COR-L47 (cell line): ENCODE results near the gene AKT2.

ENCODE experiments used
- DNase-seq: peaks from one replicate; lab custom pipeline; 2025; lab: John Stamatoyannopoulos, UW

The AKT2 gene

DNA sequence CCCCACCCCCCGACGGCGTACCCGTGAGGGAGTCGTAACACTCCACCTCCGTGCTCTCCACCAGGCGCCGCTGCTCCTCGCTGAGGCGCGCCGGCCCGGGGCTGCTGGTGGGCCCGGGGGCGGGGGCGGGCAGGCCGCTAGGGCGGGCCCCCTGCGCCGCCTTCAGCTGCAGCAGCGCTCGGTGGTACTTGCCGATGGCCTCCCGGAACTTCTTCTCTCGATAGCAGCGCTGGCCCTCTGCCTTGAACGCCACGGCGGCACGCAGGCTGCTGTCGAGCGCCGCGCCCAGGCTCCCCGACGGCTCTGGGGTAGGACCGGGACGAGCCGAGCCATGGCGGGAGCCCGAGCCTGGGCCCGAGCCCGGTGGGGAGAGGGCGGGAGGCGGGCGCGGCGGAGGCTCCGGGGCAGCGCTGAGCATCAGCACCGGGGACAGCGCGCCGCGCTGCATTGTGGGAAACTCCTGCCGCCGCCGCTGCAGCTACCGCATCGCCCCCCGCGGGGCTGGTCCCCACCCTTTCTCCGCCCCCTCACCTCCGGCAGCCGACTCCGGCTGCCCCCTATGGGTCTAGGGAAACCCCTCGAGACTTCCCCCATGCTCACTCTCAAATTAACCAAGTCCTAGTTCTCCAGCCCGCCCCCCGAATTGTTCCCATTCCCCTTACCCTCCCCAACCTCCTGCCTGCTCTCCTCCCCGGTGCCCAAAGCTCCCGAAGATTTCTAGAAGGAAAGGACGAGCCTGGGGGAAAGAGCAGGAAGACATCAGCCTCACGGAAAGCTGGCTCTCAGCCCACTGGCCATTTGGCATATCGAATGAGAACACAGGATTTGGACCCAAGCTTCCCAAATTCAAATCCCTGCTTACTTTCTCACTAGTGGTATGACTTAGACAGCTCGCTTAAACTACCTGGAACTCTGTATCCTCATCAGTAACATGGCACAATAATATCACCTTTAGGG, 66.9 kb downstream of the AKT2 start, which contains the start of gene TTC9B:
TSS of gene TTC9B (minus strand) at position 451 of the 957 bp plus-strand sequence. CDS start at position 448, 3 bp downstream.
- DNase-seq, result no peak

DNA sequence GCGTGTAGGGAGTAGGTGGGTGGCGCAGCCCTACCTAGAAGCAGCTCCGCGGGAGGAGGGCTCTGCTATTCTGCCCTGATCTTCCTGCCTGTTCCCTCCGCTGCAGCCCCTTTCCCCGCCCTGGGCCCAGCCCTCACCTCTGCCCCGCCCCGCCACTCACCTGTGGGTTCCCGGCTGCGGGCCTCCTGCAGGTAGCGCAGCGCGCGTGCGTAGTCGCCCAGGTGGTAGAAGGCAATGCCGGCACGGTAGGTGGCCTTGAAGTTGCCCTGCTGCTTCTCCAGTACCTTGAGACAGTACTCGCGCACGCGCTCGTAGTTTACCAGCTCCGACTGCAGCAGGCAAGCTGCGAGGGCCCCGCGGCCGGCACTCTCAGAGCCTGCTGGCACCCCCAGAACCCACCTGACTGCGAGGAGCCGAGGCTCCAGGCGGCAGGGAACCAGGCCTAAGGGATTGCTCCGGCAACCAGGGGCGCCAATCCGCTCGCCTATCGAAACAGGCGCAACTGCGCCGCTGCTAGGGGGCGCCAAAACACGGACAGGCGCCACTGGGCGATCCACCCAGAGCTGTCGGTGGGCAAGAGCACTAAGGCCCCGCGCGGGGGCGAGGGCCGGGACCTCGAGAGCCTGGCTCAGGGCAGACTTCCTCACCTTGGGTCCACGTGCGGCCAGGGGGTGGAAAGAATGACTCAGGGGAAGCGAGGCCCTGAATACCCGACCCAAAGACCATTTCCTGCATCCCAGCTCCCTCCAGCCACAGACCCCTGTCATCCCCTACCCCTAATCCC, 67.9 kb downstream of the AKT2 start:
- DNase-seq, result peak; percentile 79

DNA sequence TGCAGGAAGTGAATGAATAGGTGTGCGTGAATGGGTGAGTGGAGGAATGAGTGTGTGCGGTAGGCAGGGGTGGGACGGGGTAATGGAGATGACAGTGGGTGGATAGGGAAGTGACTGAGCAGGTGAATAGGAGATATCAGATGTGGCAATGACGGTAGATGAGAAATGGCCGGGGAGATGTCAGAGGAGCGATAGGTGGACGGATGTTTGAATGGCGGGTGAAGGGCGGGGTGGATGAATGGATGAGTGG, 68.4 kb downstream of the AKT2 start:
- no peak for DNase-seq

DNA sequence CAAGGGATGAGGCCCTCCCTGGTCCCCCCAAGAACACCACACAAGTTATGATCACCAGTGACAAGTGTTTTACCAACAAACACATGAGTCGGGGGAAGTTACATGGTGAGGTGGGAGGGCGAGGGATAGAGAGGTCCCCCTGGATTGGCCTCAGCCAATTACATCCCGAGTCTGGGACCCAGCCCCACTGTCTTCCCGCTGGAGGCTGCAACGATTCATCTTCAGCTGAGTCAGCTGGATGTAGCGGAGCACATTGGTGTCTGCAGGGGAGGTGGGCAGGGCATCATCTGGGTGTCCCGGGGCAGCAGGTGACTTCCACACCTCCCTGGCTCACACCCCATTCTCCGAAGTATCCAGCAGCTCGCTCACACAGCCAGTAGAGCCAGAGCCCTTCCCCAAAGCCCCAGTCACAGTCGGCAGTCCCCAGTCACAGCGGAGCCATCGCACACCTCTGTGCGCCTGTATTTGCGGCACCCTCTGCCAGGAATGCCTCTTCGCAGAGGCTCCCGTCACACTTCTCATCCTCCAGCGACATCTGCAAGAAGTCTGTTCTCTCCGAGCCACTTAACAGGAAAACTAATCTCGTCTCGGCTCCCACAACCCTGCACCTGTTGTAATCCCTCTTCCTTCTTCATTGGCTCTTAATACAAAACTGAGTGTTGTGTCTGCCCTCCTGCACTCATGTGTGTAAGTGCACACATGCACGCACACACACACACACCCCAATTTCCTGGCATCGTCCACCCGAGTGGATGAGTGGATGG, 69.0 kb downstream of the AKT2 start:
- no peak for DNase-seq

- DNase-seq, result no peak
These were observed 70.2 kb downstream of the AKT2 start for GRCh38 chr19:40214936-40215335.

- DNase-seq, result no peak
These were observed 71.1 kb downstream of the AKT2 start for GRCh38 chr19:40213882-40214570.

- no peak for DNase-seq
These were observed 71.8 kb downstream of the AKT2 start for GRCh38 chr19:40213251-40213829.

- DNase-seq, result no peak
These were observed 74.3 kb downstream of the AKT2 start for GRCh38 chr19:40210889-40211288.

- no peak for DNase-seq
These were observed 76.5 kb downstream of the AKT2 start for GRCh38 chr19:40208602-40209001.

- DNase-seq, result no peak
These were observed 79.4 kb downstream of the AKT2 start for GRCh38 chr19:40205760-40206159.

DNA sequence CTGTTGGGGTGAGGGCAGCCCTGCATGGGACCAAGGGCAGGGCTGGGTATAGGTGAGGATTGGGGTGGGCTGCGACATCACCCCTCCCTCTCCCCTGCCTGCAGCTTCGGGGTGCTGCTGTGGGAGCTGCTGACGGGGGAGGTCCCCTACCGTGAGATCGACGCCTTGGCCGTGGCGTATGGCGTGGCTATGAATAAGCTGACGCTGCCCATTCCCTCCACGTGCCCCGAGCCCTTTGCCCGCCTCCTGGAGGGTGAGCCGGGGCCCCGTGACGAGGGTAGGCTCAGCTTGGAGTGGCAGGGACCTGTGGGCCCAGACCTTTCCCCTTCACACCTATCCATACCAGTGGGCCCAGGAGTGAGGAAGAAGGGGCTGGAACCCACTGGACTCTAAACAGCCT, 80.8 kb downstream of the AKT2 start:
- no peak for DNase-seq

DNA sequence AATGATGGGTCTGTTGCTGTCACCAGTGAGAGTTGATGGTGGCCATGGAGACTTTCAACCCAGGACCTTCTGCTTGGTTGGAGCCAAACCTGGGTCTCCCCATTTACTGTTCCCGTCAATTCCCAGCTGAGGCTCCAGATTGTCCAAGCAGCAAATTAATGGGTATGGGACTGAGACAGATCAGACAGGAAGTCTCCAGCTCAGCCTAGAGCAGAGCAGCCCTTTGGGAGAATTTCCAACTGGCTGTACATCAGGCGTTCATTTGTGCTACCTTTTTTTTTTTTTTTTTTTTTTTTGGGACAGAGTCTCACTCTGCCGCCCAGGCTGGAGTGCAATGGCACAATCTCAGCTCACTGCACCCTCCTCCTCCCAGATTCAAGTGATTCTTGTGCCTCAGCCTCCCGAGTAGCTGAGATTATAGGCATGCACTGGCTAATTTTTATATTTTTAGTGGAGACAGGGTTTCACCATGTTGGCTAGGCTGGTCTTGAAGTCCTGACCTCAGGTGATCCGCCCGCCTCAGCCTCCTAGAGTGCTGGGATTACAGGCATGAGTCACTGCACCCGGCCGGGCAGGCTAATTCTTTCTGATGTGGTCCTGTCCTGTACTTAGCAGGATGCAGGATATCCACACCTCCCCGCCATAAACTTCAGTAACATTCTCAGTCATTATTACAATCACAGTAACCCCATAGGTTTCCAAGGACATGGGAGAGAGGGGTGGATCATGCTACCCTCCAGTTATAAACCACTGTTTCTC, 84.6 kb downstream of the AKT2 start:
- DNase-seq, result no peak

DNA sequence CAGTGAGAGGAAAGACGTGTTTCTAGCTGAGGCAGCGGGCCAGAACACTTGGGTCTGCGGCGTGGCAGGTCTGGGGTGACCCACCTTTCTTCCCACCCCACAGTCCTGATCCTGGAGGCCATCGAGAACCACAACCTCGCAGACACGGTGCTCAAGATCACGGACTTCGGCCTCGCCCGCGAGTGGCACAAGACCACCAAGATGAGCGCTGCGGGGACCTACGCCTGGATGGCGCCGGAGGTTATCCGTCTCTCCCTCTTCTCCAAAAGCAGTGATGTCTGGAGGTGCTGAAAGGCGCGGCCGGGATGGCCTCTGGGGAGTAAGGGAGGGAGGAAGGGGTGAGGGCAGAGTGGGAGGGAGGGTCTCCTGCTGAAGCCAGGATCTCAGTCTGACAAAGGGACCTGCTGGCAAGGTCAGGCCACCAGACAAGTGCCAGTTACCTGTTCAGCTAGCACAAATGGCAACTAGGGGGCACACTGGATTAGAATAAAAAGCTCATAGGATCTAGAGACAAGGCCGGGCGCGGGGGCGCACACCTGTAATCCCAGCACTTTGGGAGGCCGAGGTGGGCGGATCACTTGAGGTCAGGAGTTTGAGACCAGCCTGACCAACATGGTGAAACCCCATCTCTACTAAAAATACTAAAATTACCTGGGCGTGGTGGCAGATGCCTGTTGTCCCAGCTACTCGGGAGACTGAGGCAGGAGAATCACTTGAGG, 86.7 kb downstream of the AKT2 start:
- no peak for DNase-seq

DNA sequence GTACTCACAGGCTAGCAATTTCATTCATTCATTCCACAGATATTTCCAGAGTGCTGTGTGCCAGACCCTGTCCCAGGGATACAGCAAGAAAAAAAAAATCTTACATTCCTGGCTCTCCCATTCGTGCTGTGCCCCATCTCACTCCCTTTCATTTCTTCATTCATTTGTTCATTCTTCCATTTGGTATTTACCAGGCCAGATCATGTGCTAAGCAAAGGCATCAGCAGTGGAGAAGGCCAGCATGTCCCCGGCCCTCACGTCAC, 91.6 kb downstream of the AKT2 start:
- DNase-seq, result no peak

DNA sequence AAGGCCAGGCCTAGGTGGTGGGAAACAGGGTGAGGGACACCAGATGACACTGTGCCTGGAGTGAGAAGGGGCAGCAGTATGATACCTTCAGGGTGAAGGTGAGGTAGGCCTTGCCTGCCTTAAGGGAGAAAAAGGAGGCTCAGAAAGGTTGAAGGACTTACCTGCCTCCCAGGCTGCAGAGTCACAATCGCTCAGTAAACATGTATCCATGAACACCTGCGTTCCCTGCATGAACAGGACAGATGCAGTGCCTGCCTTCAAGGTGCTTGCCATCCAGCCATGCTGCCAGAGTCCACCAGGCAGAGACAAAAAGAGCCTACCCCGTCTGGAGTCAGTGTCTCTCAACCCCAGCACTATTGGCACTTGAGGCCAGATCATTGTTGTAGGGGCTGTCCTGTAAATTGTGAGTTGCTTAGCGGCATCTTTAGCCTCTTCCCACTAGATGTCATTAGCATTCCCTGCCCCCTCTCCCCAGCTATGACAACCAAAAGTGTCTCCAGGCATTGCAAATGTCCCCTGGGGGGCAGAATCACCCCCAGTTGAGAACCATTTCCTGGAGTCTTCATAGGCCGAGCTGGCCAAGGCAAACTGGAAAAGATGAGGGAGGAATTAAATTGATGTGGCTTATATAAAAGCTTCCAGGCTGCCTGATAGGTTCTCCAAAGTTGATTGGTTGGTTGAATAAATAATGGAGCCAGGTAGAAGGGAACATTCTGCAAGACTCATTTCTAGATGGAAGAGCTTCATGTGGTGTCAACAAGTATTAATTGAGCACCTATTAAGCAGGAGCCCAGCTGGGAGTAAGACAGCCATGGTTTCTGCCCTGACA, 92.2 kb downstream of the AKT2 start:
- no peak for DNase-seq

DNA sequence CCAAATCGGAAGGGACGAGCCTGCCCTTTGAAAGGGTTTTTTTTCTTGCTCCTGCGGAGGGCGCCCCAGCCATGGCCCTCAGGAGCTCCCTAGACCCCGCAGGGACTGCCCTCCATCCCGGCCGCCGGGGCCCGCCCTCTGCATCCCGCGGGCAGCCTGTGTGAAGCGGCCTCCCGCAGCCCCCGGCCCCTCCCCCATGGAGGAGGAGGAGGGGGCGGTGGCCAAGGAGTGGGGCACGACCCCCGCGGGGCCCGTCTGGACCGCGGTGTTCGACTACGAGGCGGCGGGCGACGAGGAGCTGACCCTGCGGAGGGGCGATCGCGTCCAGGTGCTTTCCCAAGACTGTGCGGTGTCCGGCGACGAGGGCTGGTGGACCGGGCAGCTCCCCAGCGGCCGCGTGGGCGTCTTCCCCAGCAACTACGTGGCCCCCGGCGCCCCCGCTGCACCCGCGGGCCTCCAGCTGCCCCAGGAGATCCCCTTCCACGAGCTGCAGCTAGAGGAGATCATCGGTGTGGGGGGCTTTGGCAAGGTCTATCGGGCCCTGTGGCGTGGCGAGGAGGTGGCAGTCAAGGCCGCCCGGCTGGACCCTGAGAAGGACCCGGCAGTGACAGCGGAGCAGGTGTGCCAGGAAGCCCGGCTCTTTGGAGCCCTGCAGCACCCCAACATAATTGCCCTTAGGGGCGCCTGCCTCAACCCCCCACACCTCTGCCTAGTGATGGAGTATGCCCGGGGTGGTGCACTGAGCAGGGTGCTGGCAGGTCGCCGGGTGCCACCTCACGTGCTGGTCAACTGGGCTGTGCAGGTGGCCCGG, 93.1 kb downstream of the AKT2 start:
- no peak for DNase-seq

GRCh38 chr19:40190891-40191835, 94.0 kb downstream of the AKT2 start, which contains the start of gene MAP3K10:
Gene MAP3K10, plus strand, starts transcription at chr19:40191426. Its CDS starts 606 bp downstream, at chr19:40192032.
- peak; percentile 20 for DNase-seq
